ENCODE results near the gene CATSPER1.
"Not testable (repeated sequence)": the region's sequence is repeated elsewhere in the genome, so short reads cannot be mapped to it uniquely, and the experiment has no call there.

The CATSPER1 gene

DNA sequence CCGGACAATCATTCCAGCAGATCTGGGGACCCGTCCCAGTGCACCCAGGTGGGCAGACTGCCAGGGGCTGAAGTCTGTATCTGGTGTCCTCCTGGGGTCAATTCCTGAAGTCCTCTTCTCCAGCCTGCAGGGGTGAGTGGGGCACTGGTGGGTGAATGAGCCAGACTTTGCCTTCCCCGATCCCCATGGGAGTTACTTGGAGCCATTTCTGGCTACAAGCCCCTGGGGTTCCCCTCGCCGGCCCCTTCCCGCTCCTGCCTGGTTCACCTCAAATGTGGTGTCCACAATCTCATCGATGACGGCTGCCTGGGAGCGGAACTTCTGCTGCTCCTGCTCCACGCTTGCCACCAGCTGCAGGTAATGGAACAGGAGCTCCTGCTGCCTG is 9.5 kb downstream of the CATSPER1 start:
- DNase-seq = no peak

DNA sequence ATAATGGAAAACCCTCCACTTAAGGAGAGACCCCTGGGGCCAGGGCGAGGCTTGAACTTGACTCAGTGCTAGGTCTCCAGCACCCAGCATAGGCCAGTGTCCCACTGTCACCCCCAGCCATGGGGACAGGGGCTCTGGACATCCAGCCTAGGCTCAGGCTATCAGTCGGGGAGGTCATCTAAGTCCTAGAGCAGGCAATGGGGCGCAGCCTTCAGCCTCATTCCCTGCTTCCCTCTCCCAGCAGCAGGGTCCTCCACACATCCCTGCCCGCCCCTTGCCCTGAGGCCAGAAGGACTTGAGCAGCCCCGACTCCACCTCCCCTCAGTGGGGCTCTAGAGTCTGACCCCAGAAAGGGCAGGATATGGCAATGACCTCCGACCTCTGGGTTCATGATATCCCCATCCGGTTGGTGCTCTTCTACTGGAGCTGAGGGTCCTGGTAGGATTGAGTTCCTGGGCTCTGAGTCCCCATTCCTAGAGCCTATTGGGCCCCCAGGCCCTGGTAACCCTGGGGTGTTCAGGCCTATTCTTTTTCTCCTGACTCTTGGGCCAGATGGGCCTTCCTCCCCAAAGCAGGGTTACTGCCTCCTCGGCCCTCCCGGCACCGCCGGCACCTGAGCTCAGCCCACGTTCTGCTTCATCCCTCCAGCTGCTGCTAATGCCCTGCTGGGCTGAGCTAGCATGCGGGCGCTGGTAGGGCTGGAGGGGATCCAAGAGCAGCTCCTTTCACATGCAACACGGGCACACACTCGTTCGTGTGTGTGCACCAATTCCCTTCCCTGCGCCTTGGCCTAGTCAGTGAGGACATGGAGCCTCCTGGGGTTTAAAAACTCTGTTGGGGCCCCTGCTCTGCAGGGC is 10.1 kb downstream of the CATSPER1 start:
- no peak for DNase-seq

DNA sequence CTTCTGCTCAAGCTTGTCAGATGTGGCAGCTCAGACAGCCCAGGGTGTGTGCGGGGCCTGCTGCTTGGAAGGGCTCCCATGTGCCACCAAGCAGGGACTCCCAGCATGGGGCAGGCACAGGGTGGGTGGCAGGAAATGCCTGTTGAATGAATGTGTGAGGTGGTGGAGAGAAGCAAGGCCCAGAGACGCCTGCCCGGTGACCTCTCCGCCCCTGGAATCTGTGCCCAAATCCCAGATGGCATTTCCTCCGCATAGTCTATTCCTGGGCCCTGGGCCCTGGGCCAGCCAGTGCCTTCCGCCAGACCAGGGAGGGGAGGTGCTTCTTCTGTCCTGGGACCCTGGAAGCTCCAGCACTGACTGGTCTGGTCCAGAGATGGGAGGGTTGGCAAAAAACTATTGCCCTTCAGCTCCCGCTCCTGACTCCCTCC is 10.8 kb downstream of the CATSPER1 start:
- DNase-seq = no peak

DNA sequence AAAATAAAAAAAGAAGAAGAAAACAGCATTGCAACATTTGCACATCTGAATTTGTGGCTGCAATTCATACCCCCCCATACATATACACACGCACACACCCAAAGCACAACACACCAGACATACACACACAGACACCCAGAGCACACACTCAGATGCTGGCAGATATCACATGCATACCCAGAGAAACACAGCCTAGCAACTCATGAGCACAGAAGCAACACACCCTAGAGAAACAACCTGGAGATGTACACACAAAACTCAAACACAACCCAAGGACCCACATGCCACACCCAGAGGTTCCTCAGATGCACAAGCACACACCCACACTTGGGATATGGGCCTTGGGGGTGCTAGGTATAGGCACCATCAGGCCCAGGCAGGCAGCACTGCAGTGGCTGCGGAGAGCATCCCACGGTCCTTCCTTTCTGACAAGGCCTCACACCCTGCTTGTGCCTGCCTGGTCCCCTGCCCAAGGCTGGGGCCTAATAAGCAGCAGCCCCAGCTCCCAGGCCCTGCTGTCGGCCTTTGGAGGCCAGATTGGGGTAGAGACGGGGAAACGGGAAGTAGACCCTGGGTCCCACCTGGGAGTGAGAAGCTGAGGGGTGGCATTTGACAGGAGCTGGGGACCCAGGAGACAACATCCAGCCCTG is 11.3 kb downstream of the CATSPER1 start:
- no peak for DNase-seq

DNA sequence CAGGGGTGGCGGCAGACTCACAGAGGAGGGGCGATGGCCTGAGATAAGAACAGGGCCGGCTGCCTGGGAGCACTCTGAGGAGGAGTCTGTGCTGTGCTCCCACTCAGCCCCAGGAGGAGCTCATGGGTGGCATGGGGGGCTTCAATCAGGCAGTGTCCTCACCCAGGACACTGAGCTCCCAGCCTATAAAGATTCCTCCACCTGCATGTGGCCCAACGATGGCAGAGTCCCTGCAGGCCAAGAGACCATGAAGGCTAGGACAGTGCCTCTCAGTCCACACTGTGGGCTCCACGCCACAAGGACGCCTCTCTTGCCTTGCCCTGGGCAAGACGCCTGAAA is 12.5 kb downstream of the CATSPER1 start:
- DNase-seq = no peak

DNA sequence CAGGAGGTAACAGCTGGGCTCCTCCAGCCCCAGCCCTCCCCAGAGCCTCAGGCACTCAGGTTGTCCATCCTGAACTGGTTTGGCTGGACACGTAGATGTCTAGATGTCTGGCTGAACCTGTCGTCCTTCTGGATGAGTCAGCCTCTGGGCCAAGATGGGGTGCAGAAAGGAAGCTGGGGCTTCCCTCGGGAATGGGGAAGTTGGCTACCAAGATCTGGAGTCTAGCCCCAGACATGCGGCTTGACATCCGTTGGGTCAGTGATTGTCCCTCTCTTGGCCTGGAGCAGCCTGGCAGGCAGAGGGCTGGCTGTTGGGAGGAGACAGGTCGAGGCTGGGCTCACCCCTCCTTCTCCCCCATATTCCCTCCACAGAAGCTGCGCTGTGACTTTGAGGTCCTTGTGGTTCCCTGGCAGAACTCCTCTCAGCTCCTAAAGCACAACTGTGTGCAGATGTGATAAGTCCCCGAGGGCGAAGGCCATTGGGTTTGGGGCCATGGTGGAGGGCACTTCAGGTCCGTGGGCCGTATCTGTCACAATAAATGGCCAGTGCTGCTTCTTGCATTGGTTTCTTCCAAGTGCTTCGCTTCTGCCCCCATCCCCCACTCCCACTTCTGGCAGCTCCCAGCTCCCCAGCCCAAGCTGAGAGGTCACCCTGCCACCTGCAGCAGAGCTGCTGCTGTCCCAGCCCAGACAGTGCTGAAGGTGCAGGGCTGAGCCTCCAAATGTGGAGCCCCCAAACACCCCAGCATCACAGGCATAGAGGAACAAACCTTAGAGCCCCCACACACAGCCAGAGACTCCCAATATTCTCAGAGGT is 13.1 kb downstream of the CATSPER1 start:
- peak; percentile 56 for DNase-seq

DNA sequence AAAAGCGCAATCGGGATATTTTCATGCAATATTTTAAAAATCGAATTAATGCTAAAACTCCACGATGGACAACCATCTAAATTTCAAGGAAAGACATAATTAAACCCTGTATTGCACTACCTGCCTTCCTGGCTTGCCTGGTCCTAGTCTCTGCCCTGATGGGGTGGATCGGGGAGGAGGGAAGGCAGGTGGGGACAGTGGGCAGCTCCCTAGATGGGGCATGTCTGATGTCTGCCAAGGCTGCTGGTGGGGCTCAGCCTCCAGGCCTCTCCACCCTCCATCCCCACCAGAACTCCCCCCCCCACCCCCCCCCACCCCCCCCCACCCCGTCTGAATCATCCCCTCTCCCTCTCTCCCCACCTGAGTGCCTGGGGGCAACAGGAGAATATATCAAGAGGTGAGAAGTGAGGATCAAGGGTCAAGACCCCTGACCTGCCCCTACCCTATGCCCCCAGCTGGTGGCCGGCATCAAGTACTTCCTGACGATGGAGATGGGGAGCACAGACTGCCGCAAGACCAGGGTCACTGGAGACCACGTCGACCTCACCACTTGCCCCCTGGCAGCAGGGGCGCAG is 13.8 kb downstream of the CATSPER1 start:
- no peak for DNase-seq

DNA sequence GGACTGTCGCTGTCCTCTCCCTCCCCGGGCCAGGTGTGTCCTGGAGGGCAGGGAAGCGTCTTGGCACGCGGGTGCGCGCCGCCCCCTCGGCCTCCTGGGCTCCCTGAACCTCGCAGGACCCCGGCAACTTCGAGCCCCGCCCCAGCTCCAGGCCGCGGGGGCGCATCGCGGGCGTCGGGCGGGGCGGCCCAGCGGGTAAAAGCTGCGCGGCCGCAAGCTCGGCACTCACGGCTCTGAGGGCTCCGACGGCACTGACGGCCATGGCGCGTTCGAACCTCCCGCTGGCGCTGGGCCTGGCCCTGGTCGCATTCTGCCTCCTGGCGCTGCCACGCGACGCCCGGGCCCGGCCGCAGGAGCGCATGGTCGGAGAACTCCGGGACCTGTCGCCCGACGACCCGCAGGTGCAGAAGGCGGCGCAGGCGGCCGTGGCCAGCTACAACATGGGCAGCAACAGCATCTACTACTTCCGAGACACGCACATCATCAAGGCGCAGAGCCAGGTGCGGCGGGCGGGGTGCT is 14.4 kb downstream of the CATSPER1 start, which contains the start of gene CST6:
CST6 (plus strand) TSS at position 224 of the 519 bp plus-strand sequence; CDS start at position 261, 37 bp downstream.
- no peak for DNase-seq

DNA sequence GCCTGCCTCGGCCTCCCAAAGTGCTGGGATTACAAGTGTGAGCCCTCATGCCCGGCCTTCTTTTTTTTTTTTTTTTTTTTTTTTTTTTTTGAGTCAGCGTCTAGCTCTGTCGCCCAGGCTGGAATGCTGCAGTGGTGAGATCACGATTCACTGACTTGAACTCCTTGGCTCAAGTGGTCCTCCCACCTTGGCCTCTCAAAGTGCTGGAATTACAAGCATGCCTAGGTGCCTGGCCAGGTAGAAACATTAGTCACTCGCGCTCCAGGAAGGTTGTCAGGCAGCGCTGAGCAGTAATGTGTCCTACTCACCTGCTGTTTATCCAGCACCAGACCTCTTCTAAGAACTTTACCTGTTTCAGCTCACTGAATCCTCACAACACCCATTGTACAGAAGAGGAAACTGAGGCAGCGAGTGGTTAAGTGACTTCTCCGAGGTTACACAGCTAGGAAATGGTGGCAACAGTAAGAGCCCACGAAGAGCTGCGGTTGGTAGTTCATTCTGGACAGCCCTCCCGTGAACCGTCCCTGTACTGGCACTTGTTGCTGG is 15.0 kb downstream of the CATSPER1 start:
- DNase-seq = no peak

DNA sequence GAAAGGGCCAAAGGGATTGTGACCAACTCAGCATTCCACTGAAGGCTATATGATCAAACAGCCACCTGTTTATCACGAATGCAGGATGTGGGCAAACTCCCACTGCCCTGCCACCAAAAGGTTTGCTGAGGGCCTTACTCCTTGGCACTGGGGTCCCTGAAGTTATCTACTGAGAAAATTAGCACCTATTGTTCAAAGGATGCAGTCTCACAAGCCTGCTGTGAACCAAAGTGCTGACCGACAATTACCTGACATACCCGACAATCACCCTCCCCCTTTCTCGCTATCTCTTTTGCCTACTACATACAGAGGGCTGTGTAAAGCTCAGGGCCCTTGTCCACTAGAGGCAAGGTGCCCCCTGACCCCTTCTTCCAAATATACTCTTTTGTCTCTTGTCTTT is 16.2 kb downstream of the CATSPER1 start:
- not testable (repeated sequence) for DNase-seq

DNA sequence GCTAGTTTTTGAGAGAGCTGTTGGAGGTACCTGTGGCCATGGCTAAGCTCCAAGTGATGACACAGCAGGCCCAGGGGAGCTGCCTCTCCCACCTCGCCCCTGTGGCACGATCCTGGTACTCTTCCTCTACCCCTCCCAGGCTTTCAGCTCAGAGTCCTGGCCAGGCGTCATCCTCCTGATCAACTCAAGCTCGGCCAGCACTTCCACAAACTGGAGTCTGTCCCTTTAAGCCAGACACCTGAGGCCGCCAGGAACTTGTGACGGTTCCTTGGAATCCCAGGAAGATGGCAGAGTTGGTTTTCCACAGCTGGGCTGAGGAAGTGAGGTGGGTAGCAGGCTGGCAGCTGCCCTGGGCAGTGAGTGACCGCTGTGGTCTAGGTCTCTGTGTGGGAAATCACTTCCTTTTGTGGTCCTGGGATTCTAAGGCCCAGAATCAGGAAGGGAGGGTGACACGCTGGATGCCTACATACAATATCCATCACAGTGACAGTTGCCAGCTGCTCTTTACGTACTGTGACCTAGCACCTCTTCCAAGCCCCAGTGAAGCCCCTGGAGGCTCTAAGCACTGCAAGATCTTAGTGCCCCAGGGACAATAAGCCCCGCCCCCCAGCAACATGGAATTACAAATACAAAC is 17.7 kb downstream of the CATSPER1 start:
- DNase-seq = no peak

DNA sequence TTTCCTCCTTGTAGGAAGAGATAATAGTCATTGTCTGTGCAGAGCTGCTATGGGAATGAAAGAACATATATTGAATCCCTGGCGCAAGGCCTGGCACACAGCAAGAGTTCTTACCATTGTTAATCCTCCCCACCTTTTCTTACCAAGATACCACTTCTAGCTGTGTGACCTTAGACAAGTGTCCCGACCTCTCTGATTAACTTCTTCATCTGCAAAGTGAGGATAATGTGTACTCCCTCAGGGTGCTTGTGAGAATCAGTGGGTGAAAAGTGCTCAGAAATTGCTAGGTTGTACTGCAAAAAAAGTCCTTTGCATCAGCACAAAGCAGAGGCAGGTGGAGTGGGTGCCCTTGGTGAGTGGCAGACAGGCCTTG is 18.2 kb downstream of the CATSPER1 start:
- no peak for DNase-seq

DNA sequence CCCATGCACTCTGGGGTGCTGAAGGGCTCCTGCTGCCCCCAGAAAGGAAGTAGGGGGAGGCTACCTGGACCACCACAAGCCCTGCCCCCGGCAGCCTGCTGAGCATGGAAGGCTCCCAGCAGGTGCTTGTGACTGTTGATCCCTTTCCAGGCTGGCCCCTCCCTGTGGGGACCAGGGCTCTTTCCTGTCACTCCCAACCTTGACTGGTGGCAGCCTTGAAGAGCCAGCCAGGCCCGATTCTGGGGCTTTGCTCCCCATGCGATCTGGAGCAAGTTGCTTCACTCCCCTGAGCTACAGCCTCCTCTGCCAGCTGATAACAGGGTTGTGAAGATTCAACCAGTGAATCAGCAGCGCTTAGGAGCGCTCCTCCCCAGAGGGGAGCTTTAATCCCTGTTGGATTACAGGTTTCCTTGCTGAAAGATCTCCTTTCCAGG is 19.1 kb downstream of the CATSPER1 start:
- DNase-seq = no peak

DNA sequence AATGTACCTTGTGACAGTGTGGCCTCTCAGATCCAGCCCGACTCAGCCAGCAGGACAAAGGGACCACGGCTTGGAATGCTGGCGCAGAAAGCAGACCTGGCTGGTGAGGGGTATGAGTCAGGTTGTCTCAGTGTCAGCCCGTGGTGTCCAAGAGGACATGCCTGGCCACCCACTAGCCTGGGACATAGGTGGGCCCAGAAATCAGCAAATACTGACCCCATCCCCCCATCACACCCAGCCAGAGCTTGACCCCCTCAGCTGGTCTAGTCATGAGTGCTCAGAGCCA is 19.4 kb downstream of the CATSPER1 start:
- no peak for DNase-seq

DNA sequence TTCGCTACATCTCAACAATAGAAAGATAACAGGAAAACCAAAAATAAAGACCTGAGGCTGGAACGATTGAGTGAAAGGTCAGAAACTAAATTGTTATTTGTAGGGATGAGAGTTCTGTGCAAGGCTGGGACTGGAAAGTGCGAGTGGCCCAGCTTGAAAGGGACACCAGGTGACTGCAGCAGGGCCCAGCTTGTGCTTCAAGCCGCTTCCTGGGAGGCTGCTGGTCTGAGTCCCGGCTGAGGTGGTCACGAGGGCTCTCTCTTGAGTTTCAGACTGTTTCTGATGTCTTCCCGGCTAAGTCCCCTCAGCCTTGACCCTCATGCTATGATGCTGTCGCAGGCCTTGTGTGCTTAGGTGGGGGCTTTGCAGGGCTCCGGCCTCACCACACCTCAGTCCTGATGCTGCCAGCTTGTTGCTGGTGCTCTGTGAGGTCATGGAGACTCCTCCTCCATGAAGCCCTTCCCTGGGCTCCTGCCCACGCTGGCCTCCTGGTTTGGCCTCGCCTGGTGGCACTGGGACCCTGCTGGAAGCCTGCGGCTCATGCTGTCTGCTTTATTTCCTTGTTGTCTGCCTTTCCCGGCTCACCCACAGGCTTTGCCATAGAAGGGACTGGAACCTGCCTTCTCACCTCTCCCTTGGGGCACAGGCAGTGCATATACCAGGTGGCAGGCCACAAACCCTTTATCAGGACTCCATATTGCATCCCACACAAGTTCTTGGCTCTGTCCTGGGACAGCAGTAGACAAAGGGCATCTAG is 20.0 kb downstream of the CATSPER1 start:
- no peak for DNase-seq

DNA sequence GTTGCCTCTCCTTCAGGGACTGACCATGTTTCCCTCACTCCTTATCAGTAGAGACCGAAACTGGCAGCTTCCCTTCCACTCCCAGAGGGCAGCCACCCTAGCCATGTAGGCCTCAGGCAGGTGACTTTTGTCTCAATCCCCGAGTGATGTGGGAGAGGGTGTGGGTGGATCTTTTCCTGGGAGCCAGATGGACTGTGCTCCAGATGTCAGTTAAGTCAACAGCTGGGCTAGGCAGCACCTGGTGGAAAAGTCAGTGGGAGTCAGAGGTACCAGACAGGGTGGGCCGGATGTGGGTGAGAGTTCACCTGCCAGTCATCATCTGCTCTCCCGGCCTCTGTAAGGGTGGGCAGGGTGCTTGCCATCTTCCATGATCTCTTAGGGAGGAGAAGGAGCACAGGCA is 22.1 kb downstream of the CATSPER1 start:
- no peak for DNase-seq

DNA sequence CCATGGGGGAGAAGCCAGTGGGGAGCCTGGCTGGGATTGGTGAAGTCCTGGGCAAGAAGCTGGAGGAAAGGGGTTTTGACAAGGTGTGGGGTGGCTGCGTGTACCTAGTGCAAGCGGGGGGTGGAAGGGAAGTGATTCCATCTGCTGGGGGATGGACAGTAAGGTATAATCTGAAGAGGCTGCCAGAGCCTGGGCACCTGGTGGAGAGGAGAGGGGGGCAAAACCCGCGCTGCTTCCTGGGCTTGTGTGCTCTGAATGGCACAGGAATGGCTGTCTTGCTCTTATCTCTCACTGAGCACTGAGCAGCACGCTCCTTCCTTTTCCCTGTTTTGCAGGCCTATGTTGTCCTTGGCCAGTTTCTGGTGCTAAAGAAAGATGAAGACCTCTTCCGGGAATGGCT is 23.0 kb downstream of the CATSPER1 start:
- no peak for DNase-seq

DNA sequence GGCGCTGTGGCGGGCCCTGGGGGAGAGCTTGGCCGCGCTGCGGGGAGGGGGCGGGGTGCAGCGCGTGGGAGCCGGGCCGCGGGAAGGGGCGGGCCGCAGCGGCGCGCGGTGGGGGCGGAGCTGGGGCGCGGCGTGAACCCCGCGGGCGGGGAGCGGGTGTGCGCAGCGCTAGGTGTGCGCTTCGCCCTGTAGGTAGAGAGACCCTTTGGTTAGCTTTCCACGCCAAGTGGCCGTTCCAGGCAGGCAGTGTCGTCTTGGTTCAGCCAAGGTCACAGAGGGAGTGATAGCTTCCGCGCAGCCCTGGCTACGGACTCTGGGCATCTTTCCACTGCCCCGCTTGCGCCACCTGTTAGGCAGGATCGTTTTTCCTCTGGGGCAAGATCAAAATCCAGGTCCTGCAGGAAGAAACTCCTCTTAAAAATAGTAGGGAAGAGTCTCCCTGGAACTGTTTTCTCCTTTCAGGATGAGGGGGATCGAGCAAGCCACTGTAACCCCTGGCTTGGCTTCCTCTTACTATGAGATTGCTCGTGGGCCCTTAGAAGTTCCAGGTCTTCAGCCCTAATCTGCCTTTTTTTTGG is 23.5 kb downstream of the CATSPER1 start:
- no peak for DNase-seq

DNA sequence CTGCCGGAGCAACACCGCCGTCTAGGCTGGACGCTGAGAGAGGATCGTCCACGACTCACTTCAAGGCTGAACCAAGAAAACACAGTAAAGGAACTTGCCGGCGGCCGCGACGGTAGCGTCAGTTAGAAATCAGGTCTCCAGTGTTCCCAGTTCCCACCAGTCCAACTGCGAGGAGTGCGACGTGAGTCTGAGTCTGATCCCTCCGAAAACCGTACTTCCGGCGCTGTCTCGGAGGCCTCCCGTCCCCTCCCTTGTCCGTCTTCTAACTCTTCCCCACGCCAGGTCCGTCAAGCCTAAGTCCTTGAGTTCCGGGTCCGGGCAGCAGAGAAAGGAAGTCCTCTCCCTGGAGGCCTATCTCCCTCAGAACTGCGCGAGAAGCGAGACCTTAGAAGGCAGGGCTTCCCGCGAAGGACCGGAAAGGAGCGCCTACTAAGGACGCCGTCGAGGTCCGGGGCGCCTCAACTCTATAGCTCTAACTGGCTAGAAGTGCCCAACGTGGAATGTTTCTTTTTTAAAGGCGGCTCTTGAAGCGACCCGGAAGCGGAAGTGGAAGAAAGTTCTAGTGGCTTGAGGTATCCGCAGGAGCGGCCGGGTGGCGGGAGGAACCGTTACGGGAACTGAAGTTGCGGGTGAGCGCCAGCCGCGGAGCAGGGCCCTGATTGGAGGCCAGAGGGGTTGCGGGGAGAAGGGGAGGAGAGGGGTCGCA is 24.2 kb downstream of the CATSPER1 start, which contains the start of the genes BANF1 and EIF1AD:
BANF1 (plus strand) TSS at position 562 of the 706 bp plus-strand sequence. CDS start 748 bp downstream, outside the sequence.
EIF1AD (minus strand) TSS at position 216 of the 706 bp plus-strand sequence. CDS start 1,768 bp downstream, outside the sequence.
- peak; percentile 91 for DNase-seq

DNA sequence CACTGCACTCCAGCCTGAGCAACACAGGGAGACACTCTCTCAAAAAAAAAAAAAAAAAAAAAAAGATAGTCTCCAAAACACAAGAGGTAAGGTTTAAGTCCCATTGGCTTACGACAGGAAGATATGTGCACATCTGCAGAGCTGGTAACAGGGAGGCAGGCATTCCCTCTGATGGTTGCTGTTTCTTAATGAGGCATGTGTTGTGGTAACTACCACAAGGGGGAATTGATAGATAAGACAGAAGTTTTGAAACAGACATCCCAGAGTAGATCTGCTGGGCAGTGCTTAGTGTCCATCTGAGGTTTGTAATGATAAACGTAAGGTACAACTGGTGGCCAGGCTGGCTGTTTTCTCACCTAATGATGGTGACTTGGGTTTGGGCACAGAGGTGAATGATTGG is 29.0 kb downstream of the CATSPER1 start:
- DNase-seq = no peak

Data from CD4-positive, alpha-beta T cell treated with Interferon gamma for 1 hour (primary cell).